ENCODE results near the gene L3MBTL4.

GRCh38 chr18:6018671-6019070 lies 396.0 kb downstream of the L3MBTL4 start:
- TF ChIP-seq GATA2 (IDR thresholded peaks at IDR 0.05; ENCODE audit: low read depth, low read length) (no peak), GATA3 (IDR thresholded peaks at IDR 0.05; ENCODE audit: low read depth, low read length) (no peak)
